ENCODE data around the gene PDCL3. TPM values are rescaled to one million over a fixed set of nuclear protein-coding genes. Genes with fewer than 3 reads are reported as not detected.

PDCL3 gene

Small RNA genes lying within 50 kb of the gene (small RNA-seq; reads per million reads assigned to genes)
- not detected for gene HMGN2P22

Data from skeletal muscle satellite cell (primary cell).